ENCODE measurements around the gene SPATA17.
"Not testable (repeated sequence)": the region's sequence is repeated elsewhere in the genome, so short reads cannot be mapped to it uniquely, and the experiment has no call there.

The SPATA17 gene

DNA sequence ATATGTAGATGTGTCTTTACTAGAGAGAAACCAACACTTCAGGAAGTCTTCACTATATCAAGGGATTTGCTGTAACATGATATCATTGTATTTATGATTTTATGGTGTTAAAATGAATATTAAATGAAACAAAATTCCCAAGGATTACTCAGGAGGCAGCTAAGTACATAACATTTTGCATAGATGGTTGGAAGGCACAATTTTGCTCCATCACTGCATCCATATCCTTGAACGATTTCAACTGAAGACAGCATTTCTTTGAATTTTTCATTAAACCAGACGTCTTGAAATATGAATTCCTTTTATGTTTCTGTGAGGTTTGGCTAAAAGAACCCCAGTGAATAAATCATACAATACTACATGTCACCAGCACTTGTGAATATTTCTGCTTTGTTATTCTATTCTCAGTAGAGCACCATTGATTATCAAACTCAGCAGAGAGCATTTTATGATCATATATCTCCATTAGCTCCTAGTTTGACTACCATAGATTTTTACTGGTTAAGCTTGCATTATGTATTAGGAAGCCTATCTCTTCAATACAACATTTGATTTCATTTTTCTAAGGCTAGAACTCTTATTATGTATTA lies 37.3 kb downstream of the SPATA17 start:
- ChIA-PET POLR2A (ENCODE audit: low non-redundant PET) (no interaction called here), CTCF (interaction anchor here (0.6 kb wide), 1 partner anchor 227 kb away, joined by 3 read pairs; no protein-coding TSS in a partner anchor)
- no peak overlapping the region for H3K27ac ChIP-seq
- DNase-seq (ENCODE audit: low spot score), result no peak
- TF ChIP-seq, protein P1, sequence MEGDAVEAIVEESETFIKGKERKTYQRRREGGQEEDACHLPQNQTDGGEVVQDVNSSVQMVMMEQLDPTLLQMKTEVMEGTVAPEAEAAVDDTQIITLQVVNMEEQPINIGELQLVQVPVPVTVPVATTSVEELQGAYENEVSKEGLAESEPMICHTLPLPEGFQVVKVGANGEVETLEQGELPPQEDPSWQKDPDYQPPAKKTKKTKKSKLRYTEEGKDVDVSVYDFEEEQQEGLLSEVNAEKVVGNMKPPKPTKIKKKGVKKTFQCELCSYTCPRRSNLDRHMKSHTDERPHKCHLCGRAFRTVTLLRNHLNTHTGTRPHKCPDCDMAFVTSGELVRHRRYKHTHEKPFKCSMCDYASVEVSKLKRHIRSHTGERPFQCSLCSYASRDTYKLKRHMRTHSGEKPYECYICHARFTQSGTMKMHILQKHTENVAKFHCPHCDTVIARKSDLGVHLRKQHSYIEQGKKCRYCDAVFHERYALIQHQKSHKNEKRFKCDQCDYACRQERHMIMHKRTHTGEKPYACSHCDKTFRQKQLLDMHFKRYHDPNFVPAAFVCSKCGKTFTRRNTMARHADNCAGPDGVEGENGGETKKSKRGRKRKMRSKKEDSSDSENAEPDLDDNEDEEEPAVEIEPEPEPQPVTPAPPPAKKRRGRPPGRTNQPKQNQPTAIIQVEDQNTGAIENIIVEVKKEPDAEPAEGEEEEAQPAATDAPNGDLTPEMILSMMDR (conservative IDR thresholded peaks at IDR 0.05; ENCODE audit: low read depth), result no peak

DNA sequence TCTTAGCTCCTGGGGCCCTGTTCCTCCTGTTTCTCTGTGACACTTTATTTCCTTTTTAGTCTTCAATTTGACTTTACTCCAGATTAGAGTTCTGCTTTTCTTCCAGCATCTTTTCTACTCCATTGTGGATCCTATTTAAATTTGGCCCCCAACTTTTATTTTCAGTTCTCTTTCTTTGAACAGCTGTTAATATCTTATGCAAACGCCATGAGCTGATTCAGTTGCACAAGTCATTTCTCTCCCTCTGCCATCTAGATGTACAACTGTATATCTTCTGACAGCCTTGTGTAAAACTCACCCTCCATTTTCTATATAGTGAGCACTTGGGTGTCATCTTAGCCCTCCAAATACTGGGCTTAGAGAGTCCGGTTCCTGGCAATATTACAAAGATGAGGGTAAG lies 42.2 kb downstream of the SPATA17 start:
- ChIA-PET POLR2A (ENCODE audit: low non-redundant PET) (no interaction called here), CTCF (no interaction called here)
- no peak overlapping the region for H3K27ac ChIP-seq
- TF ChIP-seq, protein P1 (conservative IDR thresholded peaks at IDR 0.05; ENCODE audit: low read depth), result no peak
- DNase-seq (ENCODE audit: low spot score), result no peak

DNA sequence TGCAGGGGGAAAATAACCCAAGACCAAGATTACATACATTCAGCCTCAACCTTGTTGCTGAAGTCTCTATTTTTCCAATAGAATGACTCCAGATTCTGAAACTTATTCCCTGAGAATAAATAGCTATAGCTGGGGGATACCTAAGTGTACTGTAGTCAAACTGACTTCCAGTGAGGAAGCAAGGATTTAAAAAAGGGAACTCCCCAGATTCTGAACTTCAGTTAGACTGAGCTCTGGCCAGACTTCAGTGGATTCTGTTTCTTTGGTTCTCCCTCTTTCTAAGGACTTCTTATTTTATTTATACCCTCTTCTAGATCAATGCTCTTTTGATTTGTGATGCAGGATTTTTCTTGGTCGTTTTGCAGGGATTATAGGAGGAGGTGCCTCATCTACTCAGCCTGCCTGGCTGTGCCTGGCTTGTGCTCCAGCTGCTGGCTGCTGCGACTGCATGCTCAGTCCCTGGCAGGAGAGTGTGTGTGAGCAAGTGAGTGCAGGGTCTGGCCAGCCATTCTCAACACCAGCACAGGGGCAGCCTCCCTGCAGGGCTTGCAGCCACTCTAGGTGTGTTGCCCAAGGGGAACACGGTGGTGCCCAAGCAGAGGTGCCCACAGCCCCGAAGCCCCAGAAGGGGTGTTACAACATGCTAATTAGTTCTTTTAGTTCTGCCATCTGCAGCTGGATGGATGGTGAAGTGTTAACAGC lies 43.0 kb downstream of the SPATA17 start:
- ChIA-PET CTCF (no interaction called here), POLR2A (ENCODE audit: low non-redundant PET) (no interaction called here)
- DNase-seq (ENCODE audit: low spot score), result no peak
- TF ChIP-seq, protein P1 (conservative IDR thresholded peaks at IDR 0.05; ENCODE audit: low read depth), result no peak
- H3K27ac ChIP-seq, result no peak overlapping the region

DNA sequence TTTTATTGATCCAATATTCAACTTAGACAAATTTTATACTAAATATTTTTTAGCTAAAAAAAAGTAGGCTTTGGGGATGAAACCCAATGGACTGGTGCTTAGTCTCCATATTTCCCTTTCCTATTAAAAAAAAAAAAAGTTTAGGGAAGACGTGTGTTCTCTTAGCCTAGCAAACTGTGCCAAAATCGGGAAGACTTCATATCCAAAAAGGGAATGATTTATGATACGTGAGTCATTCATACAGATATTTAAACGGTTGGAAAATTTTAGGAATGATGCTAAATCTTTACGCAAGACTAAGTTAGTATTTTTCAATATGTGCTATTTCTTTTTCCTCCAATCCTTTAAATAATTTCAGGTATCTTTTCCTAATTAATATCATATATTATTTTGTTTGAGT lies 50.7 kb downstream of the SPATA17 start:
- CTCF ChIA-PET, result no interaction called here
- POLR2A ChIA-PET (ENCODE audit: low non-redundant PET), result no interaction called here
- TF ChIP-seq, protein P1 (conservative IDR thresholded peaks at IDR 0.05; ENCODE audit: low read depth), result no peak
- DNase-seq (ENCODE audit: low spot score), result no peak
- no peak overlapping the region for H3K27ac ChIP-seq

DNA sequence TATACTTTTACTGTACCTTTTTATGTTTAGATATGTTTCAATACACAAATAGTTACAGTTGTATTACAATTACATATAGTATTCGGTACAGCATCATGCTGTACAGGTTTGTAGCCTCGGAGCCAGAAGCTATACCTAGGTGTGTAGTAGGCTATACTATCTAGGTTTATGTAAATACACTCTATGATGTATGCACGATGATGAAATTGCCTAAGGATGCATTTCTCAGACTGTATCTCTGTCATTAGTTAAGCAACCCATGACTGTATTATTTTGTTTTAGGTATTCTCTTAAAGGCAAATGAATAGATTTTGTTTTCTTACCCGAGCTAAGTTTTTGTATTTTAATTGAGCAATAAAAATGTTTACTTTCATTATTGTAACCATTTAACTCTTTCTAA lies 56.4 kb downstream of the SPATA17 start:
- DNase-seq (ENCODE audit: low spot score), result no peak
- no peak overlapping the region for H3K27ac ChIP-seq
- ChIA-PET CTCF (no interaction called here), POLR2A (ENCODE audit: low non-redundant PET) (no interaction called here)
- TF ChIP-seq, protein P1 (conservative IDR thresholded peaks at IDR 0.05; ENCODE audit: low read depth), result no peak

DNA sequence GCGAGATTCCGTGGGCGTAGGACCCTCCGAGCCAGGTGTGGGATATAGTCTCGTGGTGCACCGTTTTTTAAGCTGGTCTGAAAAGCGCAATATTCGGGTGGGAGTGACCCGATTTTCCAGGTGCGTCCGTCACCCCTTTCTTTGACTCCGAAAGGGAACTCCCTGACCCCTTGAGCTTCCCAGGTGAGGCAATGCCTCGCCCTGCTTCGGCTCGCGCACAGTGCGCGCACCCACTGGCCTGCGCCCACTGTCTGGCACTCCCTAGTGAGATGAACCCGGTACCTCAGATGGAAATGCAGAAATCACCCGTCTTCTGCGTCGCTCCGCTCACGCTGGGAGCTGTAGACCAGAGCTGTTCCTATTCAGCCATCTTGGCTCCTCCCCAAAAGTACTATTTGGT lies 65.0 kb downstream of the SPATA17 start:
- POLR2A ChIA-PET (ENCODE audit: low non-redundant PET); CTCF ChIA-PET; DNase-seq (ENCODE audit: low spot score); H3K27ac ChIP-seq: not testable (repeated sequence)

DNA sequence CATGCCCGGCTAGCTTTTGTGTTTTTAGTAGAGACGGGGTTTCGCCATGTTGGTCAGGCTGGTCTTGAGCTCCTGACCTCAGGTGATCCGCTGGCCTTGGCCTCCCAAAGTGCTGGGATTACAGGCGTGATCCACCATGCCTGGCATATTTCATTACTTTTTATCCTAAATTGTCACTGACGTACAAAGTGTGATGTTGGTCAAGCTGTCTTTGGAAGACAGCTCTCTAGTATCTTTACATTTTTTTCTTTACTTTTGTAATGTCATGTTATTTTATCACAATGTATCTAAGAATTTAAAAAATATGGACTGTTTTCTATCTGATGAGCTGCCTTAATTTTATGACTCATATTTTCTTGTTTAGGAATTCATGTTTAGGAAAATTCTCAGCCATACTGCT lies 72.2 kb downstream of the SPATA17 start:
- CTCF ChIA-PET, result no interaction called here
- H3K27ac ChIP-seq, result no peak overlapping the region
- POLR2A ChIA-PET (ENCODE audit: low non-redundant PET), result no interaction called here
- no peak for DNase-seq (ENCODE audit: low spot score)
- TF ChIP-seq, protein P1 (conservative IDR thresholded peaks at IDR 0.05; ENCODE audit: low read depth), result no peak
